K562 (cell line): ENCODE data around the gene RBM3. TPM values are rescaled to one million over a fixed set of nuclear protein-coding genes. Genes with fewer than 3 reads are reported as not detected.

Source experiments
- ARID1B ChIP-seq: fragments of 450-650 bp; IDR thresholded peaks from 2 replicates; pipeline ENCODE4 v1.6.1; 2016; ENCODE audit warnings: antibody characterized with exemption, mild to moderate bottlenecking, inconsistent platforms
- ATF1 ChIP-seq, 2 experiments: fragments of 450-650 bp in 1 of 2; IDR thresholded peaks; 2 replicates each; pipeline ENCODE4 v1.6.1; 2016; ENCODE audit warnings: missing compliant biosample characterization in 1 of 2, missing genetic modification characterization in 1 of 2
- CBX1 ChIP-seq: sonication (generic); IDR thresholded peaks from 2 replicates; pipeline ENCODE4 v1.6.1; 2016; ENCODE audit warnings: antibody characterized with exemption, low read depth, mild to moderate bottlenecking
- CHCHD3 ChIP-seq: fragments of 250-450 bp; sonication (Bioruptor Pico); IDR thresholded peaks from 2 replicates; pipeline ENCODE4 v2.1.2; 2022; ENCODE audit warnings: mild to moderate bottlenecking
- ETS2 ChIP-seq: IDR thresholded peaks from 2 replicates; pipeline ENCODE4 v1.6.1; 2016; ENCODE audit warnings: borderline replicate concordance, missing genetic modification characterization, mild to moderate bottlenecking, moderate library complexity, missing compliant biosample characterization; ENCODE audit not compliant: poor library complexity, severe bottlenecking
- FOXJ2 ChIP-seq: fragments of 200-800 bp; sonication (Bioruptor generic); IDR thresholded peaks from 2 replicates; pipeline ENCODE4 v1.6.1; 2016; ENCODE audit warnings: missing genetic modification characterization, missing compliant biosample characterization
- GABPA ChIP-seq: fragments of 200-800 bp; sonication (Bioruptor generic); conservative IDR thresholded peaks from 2 replicates; pipeline ENCODE4 v1.6.1; 2016; ENCODE audit warnings: low read depth, missing genetic modification characterization, missing compliant biosample characterization
- GATA2 ChIP-seq: sonication (generic); formaldehyde crosslinking; IDR thresholded peaks from 2 replicates; pipeline ENCODE4 v1.4.0; 2020; ENCODE audit warnings: mild to moderate bottlenecking, missing genetic modification reagents
- KDM1A ChIP-seq, 2 experiments: fragments of 450-650 bp; IDR thresholded peaks; 2 replicates each; pipeline ENCODE4 v1.6.1; 2016; ENCODE audit warnings: mild to moderate bottlenecking in 2 of 2
- NFIX ChIP-seq: fragments of 250-450 bp; sonication (Bioruptor Pico); IDR thresholded peaks from 2 replicates; pipeline ENCODE4 v1.4.0; 2020; ENCODE audit warnings: low read depth, mild to moderate bottlenecking, moderate library complexity
- POU5F1 ChIP-seq: fragments of 150-350 bp; IDR thresholded peaks from 2 replicates; pipeline ENCODE4 v1.6.1; 2014; ENCODE audit warnings: borderline replicate concordance, low read length, low read depth, mild to moderate bottlenecking; ENCODE audit not compliant: partially characterized antibody
- PPARD ChIP-seq: fragments of 250-450 bp; sonication (Bioruptor Pico); IDR thresholded peaks from 2 replicates; pipeline ENCODE4 v1.8.0; 2022; ENCODE audit warnings: inconsistent platforms, mild to moderate bottlenecking, moderate library complexity
- PTRF ChIP-seq: fragments of 450-650 bp; IDR thresholded peaks from 2 replicates; pipeline ENCODE4 v1.6.1; 2016; ENCODE audit warnings: mild to moderate bottlenecking, missing genetic modification characterization, missing compliant biosample characterization
- SIN3A ChIP-seq, 2 experiments: fragments of 150-350 bp in 1 of 2; IDR thresholded peaks; 2 replicates each; pipeline ENCODE4 v1.6.1; 2011 to 2016; ENCODE audit warnings: borderline replicate concordance in 2 of 2, low read depth in 2 of 2, low read length in 2 of 2, mild to moderate bottlenecking in 2 of 2, moderate library complexity in 2 of 2; ENCODE audit not compliant: control insufficient read depth in 1 of 2
- SMAD3 ChIP-seq: fragments of 450-650 bp; formaldehyde crosslinking; conservative IDR thresholded peaks from 2 replicates; pipeline ENCODE4 v1.4.0; 2020; ENCODE audit warnings: mild to moderate bottlenecking
- ZNF197 ChIP-seq: fragments of 200-800 bp; sonication (Bioruptor generic); IDR thresholded peaks from 2 replicates; pipeline ENCODE4 v1.6.1; 2016; ENCODE audit warnings: low read depth, missing genetic modification characterization, missing compliant biosample characterization
- polyA plus RNA-seq, 8 experiments: library from polyadenylated mRNA; depleted of rRNA in 4 of 8; stranded (reverse) in 5 of 8; unstranded in 3 of 8; fragments of >200 nt; fragmentation: Nextera tagmentation in 2 of 8; fragmentation: Illumina TruSeq in 1 of 8; extraction: Ambion mirVana in 2 of 8; extraction: Trizol in 1 of 8; gene quantifications; 2 replicates each; pipeline versions ENCODE4 v1.2.1 to v1.2.3, GENCODE V29; 2011 to 2014; ENCODE audit warnings: inconsistent platforms in 1 of 8, missing spikeins in 1 of 8
- total RNA-seq, 7 experiments: library from RNA; depleted of rRNA in 6 of 7; stranded (reverse); fragments of >200 nt in 6 of 7; fragmentation: Illumina TruSeq in 2 of 7; extraction: Trizol in 2 of 7; gene quantifications; 2 replicates each; pipeline versions ENCODE4 v1.2.1 to v1.2.3, GENCODE V29; 2011 to 2021; ENCODE audit warnings: low replicate concordance in 1 of 7
- TF ChIP-seq, protein P1 (sequence below): fragments of 450-650 bp; IDR thresholded peaks from 2 replicates; pipeline ENCODE4 v1.6.1; 2018; ENCODE audit not compliant: partially characterized antibody
- TF ChIP-seq, protein P2 (sequence below): IDR thresholded peaks from 3 replicates; pipeline ENCODE4 v1.6.1; 2011; ENCODE audit warnings: borderline replicate concordance, mild to moderate bottlenecking, moderate library complexity; ENCODE audit not compliant: insufficient read length; ENCODE audit errors: extremely low read depth
- TF ChIP-seq, protein P3 (sequence below): fragments of 250-450 bp; sonication (Bioruptor Pico); IDR thresholded peaks from 2 replicates; pipeline ENCODE4 v1.8.0; 2021; ENCODE audit warnings: moderate library complexity, mild to moderate bottlenecking, inconsistent platforms
- TF ChIP-seq, protein P4 (sequence below): fragments of 450-650 bp; formaldehyde crosslinking; IDR thresholded peaks from 2 replicates; pipeline ENCODE4 v1.4.0; 2022; ENCODE audit warnings: mild to moderate bottlenecking, moderate library complexity

Gene RBM3
- total and polyA plus RNA-seq, 9 of the 15 experiments (the other 6 are each of a cell fraction or from before 2014, with no cell fraction given) = 70.3 to 272 (median 209) TPM

DNA sequence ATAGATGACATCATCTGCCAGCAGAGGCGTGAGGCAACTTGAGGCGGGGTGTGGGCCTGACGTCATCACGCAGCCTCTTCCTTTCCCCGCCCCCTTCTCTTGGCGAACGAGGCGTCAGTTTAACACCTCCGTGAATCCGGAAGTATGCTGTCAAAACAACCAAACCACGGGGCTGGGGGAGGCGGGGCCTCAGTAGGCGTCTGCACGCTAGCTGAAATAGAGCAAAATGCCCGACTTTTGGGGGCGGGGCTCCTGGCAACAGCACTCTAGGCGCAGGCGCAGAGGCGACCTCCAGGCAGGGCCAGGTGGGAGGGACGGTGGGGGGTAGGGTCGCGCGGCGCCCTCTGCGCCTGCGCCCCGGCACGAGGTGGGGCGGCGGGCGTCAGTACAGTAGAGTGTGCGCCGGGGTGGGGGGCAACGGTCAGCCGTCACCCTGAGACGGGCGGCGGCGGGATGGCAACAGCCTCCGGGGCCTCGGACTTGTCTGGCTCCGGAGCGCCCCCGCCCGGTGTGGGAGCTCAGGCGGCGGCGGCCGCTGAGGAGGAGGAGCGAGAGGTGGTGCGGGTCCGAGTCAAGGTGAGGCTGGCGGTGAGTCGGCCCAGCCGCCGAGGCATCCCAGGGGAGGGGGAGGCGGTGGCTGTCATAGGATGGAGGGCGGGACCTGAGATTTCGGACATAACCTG, 34.8 kb upstream of the RBM3 start, which contains the start of gene TBC1D25 (continued):
- TF ChIP-seq, protein P1, sequence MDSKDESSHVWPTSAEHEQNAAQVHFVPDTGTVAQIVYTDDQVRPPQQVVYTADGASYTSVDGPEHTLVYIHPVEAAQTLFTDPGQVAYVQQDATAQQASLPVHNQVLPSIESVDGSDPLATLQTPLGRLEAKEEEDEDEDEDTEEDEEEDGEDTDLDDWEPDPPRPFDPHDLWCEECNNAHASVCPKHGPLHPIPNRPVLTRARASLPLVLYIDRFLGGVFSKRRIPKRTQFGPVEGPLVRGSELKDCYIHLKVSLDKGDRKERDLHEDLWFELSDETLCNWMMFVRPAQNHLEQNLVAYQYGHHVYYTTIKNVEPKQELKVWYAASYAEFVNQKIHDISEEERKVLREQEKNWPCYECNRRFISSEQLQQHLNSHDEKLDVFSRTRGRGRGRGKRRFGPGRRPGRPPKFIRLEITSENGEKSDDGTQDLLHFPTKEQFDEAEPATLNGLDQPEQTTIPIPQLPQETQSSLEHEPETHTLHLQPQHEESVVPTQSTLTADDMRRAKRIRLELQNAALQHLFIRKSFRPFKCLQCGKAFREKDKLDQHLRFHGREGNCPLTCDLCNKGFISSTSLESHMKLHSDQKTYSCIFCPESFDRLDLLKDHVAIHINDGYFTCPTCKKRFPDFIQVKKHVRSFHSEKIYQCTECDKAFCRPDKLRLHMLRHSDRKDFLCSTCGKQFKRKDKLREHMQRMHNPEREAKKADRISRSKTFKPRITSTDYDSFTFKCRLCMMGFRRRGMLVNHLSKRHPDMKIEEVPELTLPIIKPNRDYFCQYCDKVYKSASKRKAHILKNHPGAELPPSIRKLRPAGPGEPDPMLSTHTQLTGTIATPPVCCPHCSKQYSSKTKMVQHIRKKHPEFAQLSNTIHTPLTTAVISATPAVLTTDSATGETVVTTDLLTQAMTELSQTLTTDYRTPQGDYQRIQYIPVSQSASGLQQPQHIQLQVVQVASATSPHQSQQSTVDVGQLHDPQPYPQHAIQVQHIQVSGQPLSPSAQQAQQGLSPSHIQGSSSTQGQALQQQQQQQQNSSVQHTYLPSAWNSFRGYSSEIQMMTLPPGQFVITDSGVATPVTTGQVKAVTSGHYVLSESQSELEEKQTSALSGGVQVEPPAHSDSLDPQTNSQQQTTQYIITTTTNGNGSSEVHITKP = peak; percentile 25
- TF ChIP-seq ATF1 (CRISPR knock-in tag; IDR thresholded peaks at IDR 0.05) = peak; percentile 63
- peak; percentile 99 for TF ChIP-seq ATF1 (tag; IDR thresholded peaks at IDR 0.05)
- TF ChIP-seq, protein P2, sequence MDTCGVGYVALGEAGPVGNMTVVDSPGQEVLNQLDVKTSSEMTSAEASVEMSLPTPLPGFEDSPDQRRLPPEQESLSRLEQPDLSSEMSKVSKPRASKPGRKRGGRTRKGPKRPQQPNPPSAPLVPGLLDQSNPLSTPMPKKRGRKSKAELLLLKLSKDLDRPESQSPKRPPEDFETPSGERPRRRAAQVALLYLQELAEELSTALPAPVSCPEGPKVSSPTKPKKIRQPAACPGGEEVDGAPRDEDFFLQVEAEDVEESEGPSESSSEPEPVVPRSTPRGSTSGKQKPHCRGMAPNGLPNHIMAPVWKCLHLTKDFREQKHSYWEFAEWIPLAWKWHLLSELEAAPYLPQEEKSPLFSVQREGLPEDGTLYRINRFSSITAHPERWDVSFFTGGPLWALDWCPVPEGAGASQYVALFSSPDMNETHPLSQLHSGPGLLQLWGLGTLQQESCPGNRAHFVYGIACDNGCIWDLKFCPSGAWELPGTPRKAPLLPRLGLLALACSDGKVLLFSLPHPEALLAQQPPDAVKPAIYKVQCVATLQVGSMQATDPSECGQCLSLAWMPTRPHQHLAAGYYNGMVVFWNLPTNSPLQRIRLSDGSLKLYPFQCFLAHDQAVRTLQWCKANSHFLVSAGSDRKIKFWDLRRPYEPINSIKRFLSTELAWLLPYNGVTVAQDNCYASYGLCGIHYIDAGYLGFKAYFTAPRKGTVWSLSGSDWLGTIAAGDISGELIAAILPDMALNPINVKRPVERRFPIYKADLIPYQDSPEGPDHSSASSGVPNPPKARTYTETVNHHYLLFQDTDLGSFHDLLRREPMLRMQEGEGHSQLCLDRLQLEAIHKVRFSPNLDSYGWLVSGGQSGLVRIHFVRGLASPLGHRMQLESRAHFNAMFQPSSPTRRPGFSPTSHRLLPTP = no peak
- TF ChIP-seq PTRF = no peak
- TF ChIP-seq GATA2 (CRISPR knock-in tag) = no peak
- TF ChIP-seq ZNF197 (CRISPR knock-in tag) = no peak
- no peak for TF ChIP-seq SMAD3
- peak; percentile 71 for TF ChIP-seq GABPA (tag)
- TF ChIP-seq, protein P3, sequence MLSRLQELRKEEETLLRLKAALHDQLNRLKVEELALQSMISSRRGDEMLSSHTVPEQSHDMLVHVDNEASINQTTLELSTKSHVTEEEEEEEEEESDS (CRISPR knock-in tag) = no peak
- no peak for TF ChIP-seq CBX1
- 0 out of 2 replicates have a peak, but pooled peaks have one; percentile 7 for TF ChIP-seq ARID1B
- TF ChIP-seq POU5F1 = no peak
- no peak for TF ChIP-seq FOXJ2 (tag)
- no peak for TF ChIP-seq ETS2 (tag)
- no peak for TF ChIP-seq NFIX (CRISPR knock-in tag)
- TF ChIP-seq, protein P4, sequence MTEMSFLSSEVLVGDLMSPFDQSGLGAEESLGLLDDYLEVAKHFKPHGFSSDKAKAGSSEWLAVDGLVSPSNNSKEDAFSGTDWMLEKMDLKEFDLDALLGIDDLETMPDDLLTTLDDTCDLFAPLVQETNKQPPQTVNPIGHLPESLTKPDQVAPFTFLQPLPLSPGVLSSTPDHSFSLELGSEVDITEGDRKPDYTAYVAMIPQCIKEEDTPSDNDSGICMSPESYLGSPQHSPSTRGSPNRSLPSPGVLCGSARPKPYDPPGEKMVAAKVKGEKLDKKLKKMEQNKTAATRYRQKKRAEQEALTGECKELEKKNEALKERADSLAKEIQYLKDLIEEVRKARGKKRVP = no peak
- no peak for TF ChIP-seq SIN3A (IDR thresholded peaks at IDR 0.05; ENCODE audit: borderline replicate concordance in 2 of 2, control insufficient read depth in 1 of 2, low read depth in 2 of 2, low read length in 2 of 2)
- TF ChIP-seq PPARD (CRISPR knock-in tag) = no peak
- no peak for TF ChIP-seq CHCHD3 (CRISPR knock-in tag)
- TF ChIP-seq KDM1A (IDR thresholded peaks at IDR 0.05) = no peak
